ENCODE data around the gene MYH11. TPM values are rescaled to one million over a fixed set of nuclear protein-coding genes. Genes with fewer than 3 reads are reported as not detected.

MYH11 gene
- total RNA-seq, 3 donors from 2014 or later, result 11.7 to 144 (median 96.6) TPM

GRCh38 chr16:15857724-15858560 lies 1.1 kb upstream of the MYH11 start:
- peak; percentile 53 to 68 for DNase-seq (ENCODE audit: low spot score in 2 of 2)
- Histone ChIP-seq H3K27ac (peak overlapping the region; percentile 65 to 78), H3K27me3 (peaks cover 0 to 21% of the 10 kb centered on the region in 2 donors), H3K4me3 (peak overlapping the region; percentile 31 to 66 (median 50)), H3K4me1 (peaks cover 4 to 5% of the 10 kb centered on the region in 2 donors), H3K9me3 (no peaks in the 10 kb centered on the region), H3K36me3 (no peaks in the 10 kb centered on the region)
- TF ChIP-seq POLR2A (IDR thresholded peaks at IDR 0.05), result no peak
- intact Hi-C loops (cut with DNase I; ENCODE audit: low total_unique reads), result no loop called here

- Histone ChIP-seq H3K27ac (peak overlapping the region; percentile 64 to 79), H3K27me3 (peaks cover 0 to 21% of the 10 kb centered on the region in 2 donors), H3K36me3 (no peaks in the 10 kb centered on the region), H3K9me3 (no peaks in the 10 kb centered on the region), H3K4me3 (peak overlapping the region; percentile 31 to 66 (median 50)), H3K4me1 (peaks cover 4 to 5% of the 10 kb centered on the region in 2 donors)
- intact Hi-C loops (cut with DNase I; ENCODE audit: low total_unique reads), result no loop called here
- no peak for DNase-seq (ENCODE audit: low spot score in 2 of 2)
- TF ChIP-seq CTCF (IDR thresholded peaks at IDR 0.05) (no peak), POLR2AphosphoS5 (IDR thresholded peaks at IDR 0.05) (no peak), POLR2A (IDR thresholded peaks at IDR 0.05) (no peak)
Measured at GRCh38 chr16:15856182-15856581, 646 bp downstream of the MYH11 start.

- H3K36me3 ChIP-seq, result no peaks in the 10 kb centered on the region
- peaks cover 0 to 21% of the 10 kb centered on the region in 2 donors for H3K27me3 ChIP-seq
- no peaks in the 10 kb centered on the region for H3K9me3 ChIP-seq
- peaks cover 4 to 5% of the 10 kb centered on the region in 2 donors for H3K4me1 ChIP-seq
- TF ChIP-seq POLR2A (IDR thresholded peaks at IDR 0.05) (no peak), CTCF (IDR thresholded peaks at IDR 0.05) (no peak), POLR2AphosphoS5 (IDR thresholded peaks at IDR 0.05) (no peak)
- DNase-seq (ENCODE audit: low spot score in 2 of 2), result no peak
- peak overlapping the region; percentile 64 to 70 for H3K27ac ChIP-seq
- intact Hi-C loops (cut with DNase I; ENCODE audit: low total_unique reads), result no loop called here
- peak overlapping the region; percentile 31 to 66 (median 50) for H3K4me3 ChIP-seq
Measured at GRCh38 chr16:15855704-15856003, 1.2 kb downstream of the MYH11 start.

GRCh38 chr16:15854906-15855703 lies 1.7 kb downstream of the MYH11 start:
- no peak for TF ChIP-seq CTCF (IDR thresholded peaks at IDR 0.05)
- TF ChIP-seq POLR2AphosphoS5 (IDR thresholded peaks at IDR 0.05), result no peak
- TF ChIP-seq POLR2A (IDR thresholded peaks at IDR 0.05), result no peak
- Histone ChIP-seq H3K27ac (peak overlapping the region; percentile 64 to 70), H3K9me3 (no peaks in the 10 kb centered on the region), H3K4me3 (peak overlapping the region; percentile 31 to 66 (median 50)), H3K4me1 (peaks cover 4 to 5% of the 10 kb centered on the region in 2 donors), H3K27me3 (peaks cover 0 to 21% of the 10 kb centered on the region in 2 donors), H3K36me3 (no peaks in the 10 kb centered on the region)
- DNase-seq (ENCODE audit: low spot score in 2 of 2), result no peak
- intact Hi-C loops (cut with DNase I; ENCODE audit: low total_unique reads), result no loop called here

- TF ChIP-seq POLR2A (IDR thresholded peaks at IDR 0.05) (no peak), POLR2AphosphoS5 (IDR thresholded peaks at IDR 0.05) (no peak), CTCF (IDR thresholded peaks at IDR 0.05) (no peak)
- H3K36me3 ChIP-seq, result no peaks in the 10 kb centered on the region
- peaks cover 4 to 5% of the 10 kb centered on the region in 2 donors for H3K4me1 ChIP-seq
- peak overlapping the region; percentile 64 to 70 for H3K27ac ChIP-seq
- H3K4me3 ChIP-seq, result peak overlapping the region; percentile 9 to 66 (median 50)
- H3K9me3 ChIP-seq, result no peaks in the 10 kb centered on the region
- intact Hi-C loops (cut with DNase I; ENCODE audit: low total_unique reads), result no loop called here
- no peak for DNase-seq (ENCODE audit: low spot score in 2 of 2)
- H3K27me3 ChIP-seq, result peaks cover 0 to 21% of the 10 kb centered on the region in 2 donors
Measured at GRCh38 chr16:15854061-15854460, 2.8 kb downstream of the MYH11 start.

Measured in breast epithelium (tissue), 4 donors.